ENCODE data around the gene PTGER2.

- TF ChIP-seq CTCF (conservative IDR thresholded peaks at IDR 0.05 in 1 of 2, IDR thresholded peaks at IDR 0.05 in 1 of 2; ENCODE audit: low read depth in 1 of 2, low read length in 2 of 2) (no peak), EZH2 (IDR thresholded peaks at IDR 0.05; ENCODE audit: low read length, missing control alignments) (no peak)
Observed at GRCh38 chr14:52377940-52378339, 63.8 kb downstream of the PTGER2 start.
